T-helper 1 cell treated with Interleukin-12 subunit alpha and Interleukin-12 subunit beta and Interleukin-4 antibody, amounts not matched to agents 30 μg/mL and 1 μg/mL, for 36 hours (primary cell): Measurements from ENCODE around the gene ACTR5.
"Not testable (repeated sequence)": the region's sequence is repeated elsewhere in the genome, so short reads cannot be mapped to it uniquely, and the experiment has no call there.

Source experiments
- H3K27ac Mint-ChIP-seq: one replicate; pipeline ENCODE4 v1.8.0; 2021; ENCODE audit warnings: mild to moderate bottlenecking, mixed read lengths
- H3K27me3 Mint-ChIP-seq: one replicate; pipeline ENCODE4 v1.8.0; 2021; ENCODE audit warnings: low read depth, mixed read lengths
- H3K36me3 Mint-ChIP-seq: one replicate; pipeline ENCODE4 v1.8.0; 2021; ENCODE audit warnings: low read depth, mixed read lengths
- H3K4me1 Mint-ChIP-seq: one replicate; pipeline ENCODE4 v1.8.0; 2021; ENCODE audit warnings: low read depth, mixed read lengths
- H3K4me3 Mint-ChIP-seq: one replicate; pipeline ENCODE4 v1.8.0; 2021; ENCODE audit warnings: mild to moderate bottlenecking, moderate library complexity, mixed read lengths
- H3K9me3 Mint-ChIP-seq: one replicate; pipeline ENCODE4 v1.8.0; 2021; ENCODE audit warnings: mixed read lengths

The ACTR5 gene

DNA sequence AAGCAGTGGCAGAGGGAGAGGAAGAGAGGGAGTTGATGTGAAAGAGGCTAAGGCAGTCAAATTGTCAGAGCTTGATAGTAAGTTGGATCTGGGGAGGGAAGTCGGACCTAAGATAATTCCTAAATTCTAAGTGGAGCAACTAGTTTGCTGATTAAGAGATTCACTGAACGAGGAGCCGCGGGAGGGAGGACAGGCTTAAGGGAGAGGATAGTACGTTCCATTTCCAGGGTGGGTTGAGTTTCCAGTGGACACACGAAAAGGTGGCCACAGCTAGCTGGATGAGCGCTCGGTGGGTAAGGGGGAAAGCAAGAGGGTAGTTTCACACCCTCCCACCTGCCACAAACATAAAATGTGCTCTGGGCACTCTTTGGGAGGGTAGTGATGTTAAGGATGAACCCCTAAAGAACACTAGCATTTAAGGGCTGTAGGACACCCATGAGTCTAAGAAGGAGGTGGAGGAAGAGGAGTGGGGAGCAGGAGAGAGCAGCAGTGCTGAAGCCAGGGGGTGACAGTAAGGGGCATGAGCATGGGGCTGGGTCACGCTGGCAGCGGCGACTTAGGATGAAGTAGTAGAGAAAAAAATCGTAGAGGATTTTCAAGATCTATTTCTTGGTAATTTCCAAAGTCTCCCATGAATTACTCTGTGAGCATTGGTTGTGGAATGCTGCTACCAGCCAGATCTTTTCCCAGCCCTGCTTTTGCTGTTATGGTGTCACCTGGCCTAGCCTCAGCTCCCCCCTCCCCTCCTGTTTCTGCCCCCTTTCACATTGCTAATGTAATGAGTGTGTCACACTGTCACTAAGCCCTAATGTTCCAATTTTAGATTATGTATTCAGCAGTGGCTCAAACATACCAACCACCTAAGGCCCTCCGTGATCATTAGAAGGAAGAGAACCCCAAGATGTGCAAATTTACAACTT is 21.4 kb downstream of the ACTR5 start:
- Mint-ChIP-seq H3K9me3 (peaks cover 8% of the 10 kb centered on the region), H3K27ac (no peak overlapping the region), H3K27me3 (no peaks in the 10 kb centered on the region), H3K4me1 (peaks cover 4% of the 10 kb centered on the region), H3K36me3 (peaks cover 57% of the 10 kb centered on the region), H3K4me3 (no peak overlapping the region)

DNA sequence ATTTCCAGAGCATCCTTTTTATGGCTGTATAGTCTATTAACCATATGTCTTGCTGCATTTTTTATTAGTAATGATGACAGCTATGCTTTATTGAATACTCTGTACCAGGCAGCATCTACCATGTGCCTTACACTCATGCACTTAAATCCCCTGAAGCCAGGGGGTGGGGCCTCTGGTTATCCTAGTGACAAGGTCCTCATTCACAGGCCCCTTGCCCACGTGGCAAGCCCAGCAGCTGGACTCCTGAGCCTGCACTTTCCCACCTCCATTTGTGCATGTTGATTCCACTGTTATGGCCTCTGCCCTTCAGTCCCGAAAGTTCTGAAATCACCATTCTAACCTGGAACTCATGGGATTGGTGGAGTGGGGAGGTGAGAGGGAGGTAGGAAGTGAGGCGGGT is 22.3 kb downstream of the ACTR5 start:
- Mint-ChIP-seq H3K4me3 (no peak overlapping the region), H3K36me3 (peaks cover 56% of the 10 kb centered on the region), H3K9me3 (peaks cover 8% of the 10 kb centered on the region), H3K4me1 (no peaks in the 10 kb centered on the region), H3K27me3 (no peaks in the 10 kb centered on the region), H3K27ac (no peak overlapping the region)

DNA sequence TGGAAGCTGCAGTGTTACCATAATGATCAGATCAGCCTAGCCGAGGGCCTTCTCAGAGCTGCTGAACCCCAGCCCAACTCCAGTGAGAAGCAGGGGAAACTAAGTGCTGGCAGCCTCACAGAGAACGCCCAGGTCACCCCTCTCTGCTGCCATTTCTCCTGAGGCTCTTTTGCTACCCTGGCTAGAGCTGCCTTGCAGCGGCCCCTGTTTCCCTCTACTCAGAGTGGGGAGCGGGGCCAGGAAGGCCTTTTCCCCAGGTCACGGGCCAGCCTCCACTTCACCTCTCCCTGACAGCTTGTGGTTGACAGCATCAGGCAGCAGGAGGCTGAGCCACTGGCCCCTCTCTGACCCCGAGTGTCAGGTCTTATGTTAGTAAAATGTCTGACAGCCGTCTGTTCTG is 22.7 kb downstream of the ACTR5 start:
- no peak overlapping the region for H3K4me3 Mint-ChIP-seq
- peaks cover 8% of the 10 kb centered on the region for H3K9me3 Mint-ChIP-seq
- H3K27ac Mint-ChIP-seq, result no peak overlapping the region
- peaks cover 2% of the 10 kb centered on the region for H3K4me1 Mint-ChIP-seq
- peaks cover 53% of the 10 kb centered on the region for H3K36me3 Mint-ChIP-seq
- no peaks in the 10 kb centered on the region for H3K27me3 Mint-ChIP-seq

DNA sequence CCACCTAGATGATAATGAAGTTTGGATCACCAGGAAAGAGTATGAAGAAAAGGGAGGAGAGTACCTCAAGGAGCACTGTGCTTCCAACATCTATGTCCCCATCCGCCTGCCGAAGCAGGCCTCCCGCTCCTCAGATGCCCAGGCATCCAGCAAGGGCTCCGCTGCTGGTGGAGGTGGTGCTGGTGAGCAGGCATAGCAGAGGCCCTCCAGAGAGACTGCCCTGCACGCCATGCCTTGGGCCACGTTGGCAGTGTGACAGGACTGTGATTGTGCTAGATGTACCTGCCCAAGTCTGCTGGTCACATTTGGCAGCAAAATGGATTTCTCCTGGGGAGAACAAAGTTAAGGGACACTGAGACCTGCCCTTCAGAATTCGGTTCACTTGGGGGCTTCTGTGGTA is 23.4 kb downstream of the ACTR5 start:
- Mint-ChIP-seq H3K27ac (no peak overlapping the region), H3K9me3 (peaks cover 8% of the 10 kb centered on the region), H3K4me3 (no peak overlapping the region), H3K27me3 (no peaks in the 10 kb centered on the region), H3K36me3 (peaks cover 54% of the 10 kb centered on the region), H3K4me1 (peaks cover 8% of the 10 kb centered on the region)

DNA sequence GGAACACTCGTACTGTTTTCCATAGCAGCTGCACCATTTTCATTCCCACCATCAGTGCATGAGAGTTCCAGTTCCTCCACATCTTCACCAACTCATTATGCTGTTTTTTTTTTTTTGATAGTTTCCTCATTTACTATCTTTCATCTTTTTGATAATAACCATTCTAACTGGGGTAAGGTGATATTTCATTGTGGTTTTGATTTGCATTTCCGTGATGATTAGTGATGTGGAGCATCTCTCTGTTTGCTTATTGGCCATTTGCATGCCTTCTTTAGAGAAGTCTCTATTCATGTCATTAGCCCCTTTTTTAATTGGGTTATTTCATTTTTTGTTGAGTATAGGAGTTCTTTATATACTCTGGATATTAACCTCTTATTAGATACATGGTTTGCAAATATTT is 25.9 kb downstream of the ACTR5 start:
- H3K4me1 Mint-ChIP-seq, result peaks cover 12% of the 10 kb centered on the region
- H3K27me3 Mint-ChIP-seq, result no peaks in the 10 kb centered on the region
- H3K4me3 Mint-ChIP-seq, result no peak overlapping the region

DNA sequence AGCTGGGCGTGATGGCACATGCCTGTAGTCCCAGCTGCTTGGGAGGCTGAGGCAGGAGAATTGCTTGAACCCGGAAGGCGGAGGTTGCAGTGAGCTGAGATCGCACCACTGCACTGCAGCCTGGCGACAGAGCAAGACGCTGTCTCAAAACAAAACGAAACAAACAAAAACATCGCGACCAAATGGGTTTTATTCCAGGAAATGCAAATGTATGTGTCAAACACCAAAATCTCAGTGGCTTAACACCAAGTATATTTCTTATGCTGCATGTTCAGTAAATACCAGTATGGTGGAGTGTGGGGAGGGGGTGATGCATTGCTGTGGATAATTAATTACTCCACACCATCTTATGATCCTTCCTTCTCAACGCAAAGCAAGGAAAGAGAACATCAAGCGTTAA is 28.1 kb downstream of the ACTR5 start:
- H3K9me3 Mint-ChIP-seq, result peaks cover 8% of the 10 kb centered on the region
- H3K4me1 Mint-ChIP-seq, result peaks cover 19% of the 10 kb centered on the region
- H3K27me3 Mint-ChIP-seq, result no peaks in the 10 kb centered on the region
- peak overlapping the region; percentile 20 for H3K27ac Mint-ChIP-seq
- peaks cover 33% of the 10 kb centered on the region for H3K36me3 Mint-ChIP-seq
- no peak overlapping the region for H3K4me3 Mint-ChIP-seq

More for the DNA sequence above, 25.9 kb downstream of the ACTR5 start:
- no peak overlapping the region for H3K27ac Mint-ChIP-seq
- H3K36me3 Mint-ChIP-seq, result peaks cover 41% of the 10 kb centered on the region
- peaks cover 8% of the 10 kb centered on the region for H3K9me3 Mint-ChIP-seq

DNA sequence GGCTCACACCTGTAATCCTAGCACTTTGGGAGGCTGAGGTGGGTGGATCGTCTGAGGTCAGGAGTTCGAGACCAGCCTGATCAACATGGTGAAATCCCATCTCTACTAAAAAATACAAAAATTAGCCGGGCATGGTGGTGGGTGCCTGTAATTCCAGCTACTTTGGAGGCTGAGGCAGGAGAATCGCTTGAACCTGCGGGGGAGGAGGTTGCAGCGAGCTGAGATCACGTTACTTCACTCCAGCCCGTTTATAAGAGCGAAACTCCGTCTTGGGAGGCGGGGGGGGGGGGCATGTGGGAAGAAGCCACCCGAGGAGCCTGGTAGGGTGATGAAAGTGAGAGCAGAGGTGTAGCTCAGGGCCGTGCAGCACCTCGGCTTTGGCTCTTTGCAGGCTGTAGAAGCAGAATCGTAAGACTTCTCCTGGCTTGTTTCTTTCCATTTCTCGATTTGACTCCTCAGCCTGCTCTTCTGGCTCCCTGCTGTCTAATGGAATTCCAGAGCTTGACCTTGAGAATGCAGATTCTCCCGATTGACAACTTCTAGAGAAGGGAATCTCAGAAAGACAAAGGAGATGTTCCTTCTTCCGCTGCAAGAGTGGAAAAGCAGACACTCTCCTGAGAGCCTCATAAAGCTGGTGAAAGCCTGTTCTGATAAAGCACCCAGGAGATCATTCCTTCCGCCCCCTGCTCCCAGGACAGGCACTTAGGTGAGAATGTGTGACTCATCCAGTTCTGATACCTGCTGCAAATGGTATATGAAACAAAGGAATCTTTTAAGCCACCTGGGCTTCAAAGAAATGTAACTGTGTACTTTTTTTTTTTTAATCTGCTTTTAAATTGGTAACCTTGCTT is 31.2 kb downstream of the ACTR5 start:
- no peaks in the 10 kb centered on the region for H3K9me3 Mint-ChIP-seq
- H3K27me3 Mint-ChIP-seq, result no peaks in the 10 kb centered on the region
- H3K4me1 Mint-ChIP-seq, result peaks cover 21% of the 10 kb centered on the region
- peaks cover 7% of the 10 kb centered on the region for H3K36me3 Mint-ChIP-seq
- H3K4me3 Mint-ChIP-seq, result no peak overlapping the region
- no peak overlapping the region for H3K27ac Mint-ChIP-seq

DNA sequence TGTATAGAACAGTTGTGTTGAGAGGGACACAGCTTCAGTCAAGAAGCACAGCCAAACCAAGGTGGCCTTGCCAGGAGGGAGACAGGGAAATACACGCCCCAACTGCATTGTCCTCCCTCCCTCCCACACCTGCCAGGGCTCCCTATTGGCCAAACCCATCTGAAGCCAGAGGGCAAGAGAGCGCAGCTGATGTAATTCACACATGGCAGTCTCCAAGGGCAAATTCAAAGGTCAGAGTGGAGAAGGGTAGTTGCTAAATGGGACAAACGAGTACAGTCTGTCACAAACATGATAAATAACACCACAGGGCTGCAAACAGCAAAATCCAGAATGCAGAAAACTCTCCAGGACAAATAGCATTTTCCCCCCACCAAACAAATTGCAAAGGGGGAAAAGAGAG is 34.0 kb downstream of the ACTR5 start:
- Mint-ChIP-seq H3K27me3 (no peaks in the 10 kb centered on the region), H3K9me3 (no peaks in the 10 kb centered on the region), H3K36me3 (no peaks in the 10 kb centered on the region), H3K4me3 (no peak overlapping the region), H3K27ac (no peak overlapping the region), H3K4me1 (peaks cover 9% of the 10 kb centered on the region)

DNA sequence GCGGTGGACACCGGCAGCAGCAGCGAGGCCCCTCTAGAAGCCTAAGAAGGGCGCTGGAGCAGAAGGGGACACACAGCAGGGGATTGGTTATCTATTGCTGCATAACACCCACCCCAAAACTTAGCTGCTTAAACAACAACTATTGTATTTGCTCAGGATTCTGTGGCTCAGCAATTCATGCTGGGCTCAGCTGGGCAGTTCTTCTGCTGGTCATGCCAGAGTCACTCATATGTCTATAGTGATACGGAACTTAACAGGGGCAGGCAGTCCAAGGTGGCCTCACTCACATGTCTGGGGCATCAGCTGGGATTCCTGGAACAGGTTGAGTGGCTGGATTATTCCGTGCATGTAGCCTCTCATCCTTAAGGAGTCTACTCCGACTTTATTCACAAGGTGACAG is 39.6 kb downstream of the ACTR5 start:
- no peaks in the 10 kb centered on the region for H3K27me3 Mint-ChIP-seq
- no peaks in the 10 kb centered on the region for H3K9me3 Mint-ChIP-seq
- H3K4me1 Mint-ChIP-seq, result peaks cover 7% of the 10 kb centered on the region

DNA sequence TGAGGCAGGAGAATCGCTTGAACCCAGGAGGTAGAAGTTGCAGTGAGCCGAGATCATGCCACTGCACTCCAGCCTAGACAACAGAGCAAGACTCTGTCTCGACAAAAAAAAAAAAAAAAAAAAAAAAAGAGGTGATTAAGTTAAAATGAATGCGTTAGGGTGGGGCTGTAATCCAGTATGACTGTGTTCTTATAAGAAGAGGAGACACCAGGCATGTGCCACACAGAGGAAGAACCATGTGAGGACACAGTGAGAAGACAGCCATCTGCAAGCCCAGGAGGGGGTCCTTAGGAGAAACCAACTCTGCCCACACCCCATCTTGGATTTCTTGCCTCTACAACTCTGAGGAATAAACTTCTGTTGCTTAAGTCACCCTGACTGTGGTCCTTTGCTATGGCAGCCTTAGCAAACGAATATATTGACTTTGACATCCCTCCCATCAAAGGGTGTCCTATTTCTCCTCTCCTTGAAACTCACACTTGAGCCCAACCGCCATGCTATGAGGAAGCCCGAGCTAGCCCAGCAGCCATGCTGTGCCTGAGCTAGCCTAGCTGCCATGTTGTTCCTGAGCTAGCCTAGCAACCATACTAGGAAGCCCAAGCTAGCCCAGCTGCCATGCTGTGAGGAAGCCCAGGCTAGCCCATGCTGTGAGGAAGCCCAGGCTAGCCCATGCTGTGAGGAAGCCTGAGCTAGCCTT is 41.4 kb downstream of the ACTR5 start:
- H3K9me3 Mint-ChIP-seq, result no peaks in the 10 kb centered on the region
- no peak overlapping the region for H3K27ac Mint-ChIP-seq
- H3K4me3 Mint-ChIP-seq, result no peak overlapping the region
- no peaks in the 10 kb centered on the region for H3K27me3 Mint-ChIP-seq
- no peaks in the 10 kb centered on the region for H3K36me3 Mint-ChIP-seq
- H3K4me1 Mint-ChIP-seq, result peaks cover 13% of the 10 kb centered on the region

More for the DNA sequence above, 39.6 kb downstream of the ACTR5 start:
- Mint-ChIP-seq H3K36me3 (no peaks in the 10 kb centered on the region), H3K4me3 (no peak overlapping the region), H3K27ac (peak overlapping the region; percentile 19)

DNA sequence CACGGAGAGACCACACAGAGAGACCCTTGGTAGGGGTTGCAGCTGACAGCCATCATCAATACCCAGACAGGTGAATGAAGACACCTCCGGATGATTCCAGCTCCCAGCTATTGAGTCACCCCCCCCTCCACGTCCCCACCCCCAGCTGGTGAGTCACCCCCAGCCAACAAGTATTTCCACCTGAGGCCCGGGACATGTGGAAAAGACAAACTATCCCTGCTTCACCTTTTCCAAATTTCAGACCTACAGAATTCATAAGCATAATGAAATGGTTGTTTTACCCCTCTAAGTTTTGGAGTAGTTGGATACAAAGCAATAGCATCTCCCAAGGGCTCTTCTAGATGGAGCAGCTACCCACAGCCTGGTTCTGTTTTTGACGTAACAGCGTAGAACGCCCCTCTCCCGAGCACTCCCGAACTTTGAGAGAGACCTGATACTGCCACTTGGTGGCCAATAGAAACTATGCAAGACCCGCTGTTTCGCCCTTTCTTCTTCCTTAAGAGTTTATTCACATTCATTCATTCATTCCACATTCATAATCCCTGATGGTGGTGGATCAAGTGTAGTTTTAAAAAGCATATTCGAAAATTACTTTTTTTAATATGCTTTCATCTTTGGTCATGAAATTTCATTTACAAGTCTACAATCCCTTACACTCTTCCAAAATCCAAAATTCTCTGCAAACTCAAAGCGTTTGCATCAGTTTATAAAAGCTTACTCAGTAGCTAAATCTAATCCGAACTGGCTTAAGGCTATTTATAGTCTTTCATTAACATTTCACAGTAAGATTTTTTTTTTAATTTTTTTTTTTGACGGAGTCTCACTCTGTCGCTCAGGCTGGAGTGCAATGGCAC is 42.2 kb downstream of the ACTR5 start:
- peaks cover 15% of the 10 kb centered on the region for H3K4me1 Mint-ChIP-seq
- H3K4me3 Mint-ChIP-seq, result peak overlapping the region; percentile 36
- H3K27ac Mint-ChIP-seq, result no peak overlapping the region
- H3K36me3 Mint-ChIP-seq, result no peaks in the 10 kb centered on the region
- H3K9me3 Mint-ChIP-seq, result no peaks in the 10 kb centered on the region
- no peaks in the 10 kb centered on the region for H3K27me3 Mint-ChIP-seq

DNA sequence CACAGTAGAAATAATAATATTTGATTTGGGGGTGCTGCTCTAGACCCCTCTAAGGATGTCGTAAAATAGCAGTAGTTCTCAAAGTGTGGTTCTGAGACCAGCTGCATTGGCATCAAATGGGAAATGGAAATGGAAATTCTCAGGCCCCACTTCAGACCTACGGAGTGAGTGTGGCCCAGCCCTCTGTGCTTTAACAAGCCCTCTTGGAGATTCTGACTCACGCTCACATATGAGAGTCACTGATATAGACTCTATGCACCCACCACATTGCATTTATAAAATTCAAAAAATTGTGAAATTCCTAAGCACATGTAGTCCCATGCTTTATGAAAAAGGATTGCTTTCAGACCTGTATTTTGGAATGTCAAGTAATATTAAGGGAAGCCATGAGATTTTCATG is 43.0 kb downstream of the ACTR5 start:
- Mint-ChIP-seq H3K27ac (no peak overlapping the region), H3K36me3 (no peaks in the 10 kb centered on the region), H3K4me1 (peaks cover 16% of the 10 kb centered on the region), H3K9me3 (no peaks in the 10 kb centered on the region), H3K27me3 (no peaks in the 10 kb centered on the region), H3K4me3 (no peak overlapping the region)

DNA sequence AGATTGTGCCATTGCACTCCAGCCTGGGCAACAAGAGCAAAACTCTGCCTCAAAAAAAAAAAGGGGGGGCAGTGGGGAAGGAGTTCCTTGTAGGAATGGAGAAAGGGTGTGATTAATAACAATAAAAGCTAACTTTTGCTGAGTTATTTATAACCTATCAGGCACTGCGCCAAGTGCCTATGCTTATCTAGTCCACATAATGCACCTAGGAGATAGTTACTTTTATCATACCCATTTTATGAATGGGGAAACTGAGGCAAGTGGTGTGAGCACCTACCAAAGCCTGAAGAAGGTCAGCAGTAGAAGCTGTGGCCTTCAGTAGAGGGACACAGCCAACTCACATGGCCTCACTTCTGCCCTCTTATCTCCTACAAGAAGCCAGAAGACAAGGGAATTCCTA is 43.7 kb downstream of the ACTR5 start:
- Mint-ChIP-seq H3K36me3 (no peaks in the 10 kb centered on the region), H3K9me3 (peaks cover under 1% of the 10 kb centered on the region), H3K4me1 (peaks cover 17% of the 10 kb centered on the region), H3K27ac (no peak overlapping the region), H3K4me3 (no peak overlapping the region), H3K27me3 (no peaks in the 10 kb centered on the region)

DNA sequence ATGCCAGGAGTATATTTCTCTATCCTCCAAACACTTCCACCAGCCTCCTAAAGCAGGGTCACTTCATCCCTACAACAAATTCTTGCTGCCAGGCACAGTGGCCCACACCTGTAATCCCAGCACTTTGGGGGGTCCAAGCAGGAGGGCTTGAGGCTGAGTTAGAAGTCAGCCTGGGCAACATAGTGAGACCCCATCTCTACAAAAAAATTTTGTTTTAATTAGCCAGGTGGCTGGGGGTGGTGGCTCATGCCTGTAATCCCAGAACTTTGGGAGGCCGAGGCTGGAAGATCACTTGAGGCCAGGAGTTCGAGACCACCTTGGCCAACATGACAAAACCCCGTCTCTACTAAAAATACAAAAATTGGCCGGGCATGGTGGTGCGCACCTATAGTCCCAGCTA is 45.8 kb downstream of the ACTR5 start:
- not testable (repeated sequence) for H3K4me3 Mint-ChIP-seq, H3K27me3 Mint-ChIP-seq, H3K27ac Mint-ChIP-seq, H3K36me3 Mint-ChIP-seq
- H3K9me3 Mint-ChIP-seq, result peaks cover 14% of the 10 kb centered on the region
- H3K4me1 Mint-ChIP-seq, result peaks cover 31% of the 10 kb centered on the region
